ENCODE data around the gene KLRC3. TPM values are rescaled to one million over a fixed set of nuclear protein-coding genes. Genes with fewer than 3 reads are reported as not detected.

Gene KLRC3
- total and polyA plus RNA-seq, 2 of the 13 experiments (the other 11 are each of a cell fraction or from before 2014, with no cell fraction given): not detected

DNA sequence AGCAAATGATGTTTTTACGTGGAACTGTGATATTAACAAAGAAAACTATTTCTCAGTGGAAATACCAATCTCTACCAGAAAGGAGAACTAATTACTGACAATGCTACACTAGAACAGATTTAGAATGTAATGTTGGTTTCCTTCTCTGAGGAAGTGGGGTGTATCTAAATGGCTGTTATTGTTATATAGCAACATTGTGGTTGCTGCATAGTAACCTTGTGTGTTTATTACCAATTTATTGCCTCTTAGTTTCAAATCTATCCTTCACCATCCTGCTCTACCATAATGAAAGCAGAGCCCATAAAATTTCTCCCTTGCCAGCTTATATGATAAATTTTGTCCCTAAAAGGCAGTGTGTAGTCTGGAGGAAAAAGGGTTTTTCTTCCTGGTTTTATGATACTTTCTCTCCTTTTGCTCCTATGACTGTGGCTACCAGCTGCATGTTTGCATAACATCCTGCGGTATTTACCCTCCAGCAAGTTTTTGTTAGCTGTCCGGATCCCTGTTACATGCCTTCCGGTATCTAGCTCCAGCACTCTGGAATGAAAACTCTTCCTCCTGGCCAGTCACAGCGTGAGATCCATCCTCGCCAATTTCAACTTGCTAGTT, 24.9 kb downstream of the KLRC3 start (continued):
- no peak for TF ChIP-seq REXO4 (CRISPR knock-in tag; IDR thresholded peaks at IDR 0.05; ENCODE audit: borderline replicate concordance)
- TF ChIP-seq IKZF4 (CRISPR knock-in tag; IDR thresholded peaks at IDR 0.05; ENCODE audit: borderline replicate concordance, low read depth, not compliant biosample characterization): no peak
- TF ChIP-seq ZNF550 (CRISPR knock-in tag; IDR thresholded peaks at IDR 0.05; ENCODE audit: borderline replicate concordance): no peak
- no peak for TF ChIP-seq RNF2 (conservative IDR thresholded peaks at IDR 0.05; ENCODE audit: low read depth)
- TF ChIP-seq RARA (CRISPR knock-in tag; IDR thresholded peaks at IDR 0.05): peak; percentile 52; the same call in 1 of the 2 replicates
- TF ChIP-seq, protein P1, sequence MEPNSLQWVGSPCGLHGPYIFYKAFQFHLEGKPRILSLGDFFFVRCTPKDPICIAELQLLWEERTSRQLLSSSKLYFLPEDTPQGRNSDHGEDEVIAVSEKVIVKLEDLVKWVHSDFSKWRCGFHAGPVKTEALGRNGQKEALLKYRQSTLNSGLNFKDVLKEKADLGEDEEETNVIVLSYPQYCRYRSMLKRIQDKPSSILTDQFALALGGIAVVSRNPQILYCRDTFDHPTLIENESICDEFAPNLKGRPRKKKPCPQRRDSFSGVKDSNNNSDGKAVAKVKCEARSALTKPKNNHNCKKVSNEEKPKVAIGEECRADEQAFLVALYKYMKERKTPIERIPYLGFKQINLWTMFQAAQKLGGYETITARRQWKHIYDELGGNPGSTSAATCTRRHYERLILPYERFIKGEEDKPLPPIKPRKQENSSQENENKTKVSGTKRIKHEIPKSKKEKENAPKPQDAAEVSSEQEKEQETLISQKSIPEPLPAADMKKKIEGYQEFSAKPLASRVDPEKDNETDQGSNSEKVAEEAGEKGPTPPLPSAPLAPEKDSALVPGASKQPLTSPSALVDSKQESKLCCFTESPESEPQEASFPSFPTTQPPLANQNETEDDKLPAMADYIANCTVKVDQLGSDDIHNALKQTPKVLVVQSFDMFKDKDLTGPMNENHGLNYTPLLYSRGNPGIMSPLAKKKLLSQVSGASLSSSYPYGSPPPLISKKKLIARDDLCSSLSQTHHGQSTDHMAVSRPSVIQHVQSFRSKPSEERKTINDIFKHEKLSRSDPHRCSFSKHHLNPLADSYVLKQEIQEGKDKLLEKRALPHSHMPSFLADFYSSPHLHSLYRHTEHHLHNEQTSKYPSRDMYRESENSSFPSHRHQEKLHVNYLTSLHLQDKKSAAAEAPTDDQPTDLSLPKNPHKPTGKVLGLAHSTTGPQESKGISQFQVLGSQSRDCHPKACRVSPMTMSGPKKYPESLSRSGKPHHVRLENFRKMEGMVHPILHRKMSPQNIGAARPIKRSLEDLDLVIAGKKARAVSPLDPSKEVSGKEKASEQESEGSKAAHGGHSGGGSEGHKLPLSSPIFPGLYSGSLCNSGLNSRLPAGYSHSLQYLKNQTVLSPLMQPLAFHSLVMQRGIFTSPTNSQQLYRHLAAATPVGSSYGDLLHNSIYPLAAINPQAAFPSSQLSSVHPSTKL (CRISPR knock-in tag; IDR thresholded peaks at IDR 0.05): peak; percentile 80
- no peak for TF ChIP-seq TARDBP (CRISPR knock-in tag; IDR thresholded peaks at IDR 0.05)
- TF ChIP-seq ISX (CRISPR knock-in tag; conservative IDR thresholded peaks at IDR 0.05): no peak
- TF ChIP-seq PRDM15 (CRISPR knock-in tag; IDR thresholded peaks at IDR 0.05): peak; percentile 77; the same call in 1 of the 2 replicates
- TF ChIP-seq ZNF446 (CRISPR knock-in tag; IDR thresholded peaks at IDR 0.05): no peak
- no peak for TF ChIP-seq MNT (IDR thresholded peaks at IDR 0.05)
- no peak for TF ChIP-seq ZKSCAN1 (IDR thresholded peaks at IDR 0.05; ENCODE audit: low read length)
- TF ChIP-seq, protein P2, sequence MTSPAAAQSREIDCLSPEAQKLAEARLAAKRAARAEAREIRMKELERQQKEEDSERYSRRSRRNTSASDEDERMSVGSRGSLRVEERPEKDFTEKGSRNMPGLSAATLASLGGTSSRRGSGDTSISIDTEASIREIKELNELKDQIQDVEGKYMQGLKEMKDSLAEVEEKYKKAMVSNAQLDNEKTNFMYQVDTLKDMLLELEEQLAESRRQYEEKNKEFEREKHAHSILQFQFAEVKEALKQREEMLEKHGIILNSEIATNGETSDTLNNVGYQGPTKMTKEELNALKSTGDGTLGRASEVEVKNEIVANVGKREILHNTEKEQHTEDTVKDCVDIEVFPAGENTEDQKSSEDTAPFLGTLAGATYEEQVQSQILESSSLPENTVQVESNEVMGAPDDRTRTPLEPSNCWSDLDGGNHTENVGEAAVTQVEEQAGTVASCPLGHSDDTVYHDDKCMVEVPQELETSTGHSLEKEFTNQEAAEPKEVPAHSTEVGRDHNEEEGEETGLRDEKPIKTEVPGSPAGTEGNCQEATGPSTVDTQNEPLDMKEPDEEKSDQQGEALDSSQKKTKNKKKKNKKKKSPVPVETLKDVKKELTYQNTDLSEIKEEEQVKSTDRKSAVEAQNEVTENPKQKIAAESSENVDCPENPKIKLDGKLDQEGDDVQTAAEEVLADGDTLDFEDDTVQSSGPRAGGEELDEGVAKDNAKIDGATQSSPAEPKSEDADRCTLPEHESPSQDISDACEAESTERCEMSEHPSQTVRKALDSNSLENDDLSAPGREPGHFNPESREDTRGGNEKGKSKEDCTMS (CRISPR knock-in tag; conservative IDR thresholded peaks at IDR 0.05): no peak
- TF ChIP-seq ZFP36L1 (CRISPR knock-in tag; IDR thresholded peaks at IDR 0.05): no peak

All from HepG2 (cell line).